SU-DHL-6 (cell line): ENCODE measurements around the gene DNAH5.

Experiments
- H2AFZ ChIP-seq: fragments of 200-600 bp; sonication (generic); 2 replicates; pipeline ENCODE4 v1.6.1; 2014; ENCODE audit warnings: low read depth, mild to moderate bottlenecking, moderate library complexity, mixed read lengths, antibody characterized with exemption, low read length; ENCODE audit not compliant: severe bottlenecking
- H3F3A ChIP-seq: fragments of 200-600 bp; shearing (Covaris generic); 2 replicates; pipeline ENCODE4 v1.6.0; 2016; ENCODE audit warnings: antibody characterized with exemption, mild to moderate bottlenecking; ENCODE audit not compliant: insufficient read depth
- H3K27ac ChIP-seq: fragments of 200-600 bp; sonication (generic); 2 replicates; pipeline ENCODE4 v1.5.1; 2016; ENCODE audit warnings: low read depth, mild to moderate bottlenecking, low read length, moderate library complexity, mixed read lengths
- H3K27me3 ChIP-seq: fragments of 200-600 bp; sonication (generic), shearing (Covaris generic); 2 replicates; pipeline ENCODE4 v1.6.0; 2014; ENCODE audit warnings: mild to moderate bottlenecking, low read length
- H3K36me3 ChIP-seq: fragments of 200-600 bp; sonication (generic); 2 replicates; pipeline ENCODE4 v1.6.1; 2014; ENCODE audit warnings: mild to moderate bottlenecking, low read length, mixed read lengths
- H3K4me2 ChIP-seq: fragments of 300-600, 200-600 bp; shearing (Covaris generic), sonication (generic); 2 replicates; pipeline ENCODE4 v1.6.0; 2014; ENCODE audit warnings: low read length, low read depth, mild to moderate bottlenecking; ENCODE audit not compliant: poor library complexity, severe bottlenecking
- H3K4me3 ChIP-seq: fragments of 200-600 bp; sonication (generic); 2 replicates; pipeline ENCODE4 v1.5.1; 2014; ENCODE audit warnings: antibody characterized with exemption, low read length, mild to moderate bottlenecking, mixed read lengths; ENCODE audit not compliant: insufficient read depth, poor library complexity, severe bottlenecking
- H3K79me2 ChIP-seq: fragments of 200-600 bp; sonication (generic); 2 replicates; pipeline ENCODE4 v1.6.1; 2014; ENCODE audit warnings: mild to moderate bottlenecking, low read length, moderate library complexity; ENCODE audit not compliant: insufficient read depth
- H3K9ac ChIP-seq: fragments of 200-600 bp; sonication (generic); 2 replicates; pipeline ENCODE4 v1.7.0; 2014; ENCODE audit warnings: mild to moderate bottlenecking, low read length
- H3K9me2 ChIP-seq: fragments of 200-600 bp; sonication (generic); replicated peaks from 2 replicates; pipeline ENCODE4 v1.6.1; 2014; ENCODE audit warnings: low read length; ENCODE audit not compliant: insufficient read depth
- H3K9me3 ChIP-seq: fragments of 200-600 bp; sonication (generic); 2 replicates; pipeline ENCODE4 v1.6.1; 2014; ENCODE audit warnings: low read length, mixed read lengths; ENCODE audit not compliant: insufficient read depth
- H4K20me1 ChIP-seq: fragments of 200-600 bp; sonication (generic); 2 replicates; pipeline ENCODE4 v1.6.1; 2014; ENCODE audit warnings: low read depth, mild to moderate bottlenecking, antibody characterized with exemption, low read length, moderate library complexity, mixed read lengths
- CTCF ChIP-seq: fragments of 200-600 bp; sonication (generic); IDR thresholded peaks from one replicate; pipeline ENCODE4 v1.5.1; 2017; ENCODE audit warnings: antibody characterized with exemption, mild to moderate bottlenecking, low read length, moderate library complexity; ENCODE audit not compliant: insufficient read depth, poor library complexity, severe bottlenecking
- EZH2phosphoT487 ChIP-seq: fragments of 200-600 bp; sonication (generic), shearing (Covaris generic); conservative IDR thresholded peaks from 2 replicates; pipeline ENCODE4 v1.6.1; 2018; ENCODE audit warnings: mild to moderate bottlenecking, antibody characterized with exemption, low read length, moderate library complexity, mixed read lengths

Gene DNAH5

GRCh38 chr5:13745508-13745907 lies 199.0 kb downstream of the DNAH5 start:
- Histone ChIP-seq H3K9ac (no peak overlapping the region), H3K9me2 (no peaks in the 10 kb centered on the region), H3K4me2 (no peak overlapping the region), H3K36me3 (no peaks in the 10 kb centered on the region), H2AFZ (no peak overlapping the region), H3K27ac (no peak overlapping the region), H4K20me1 (no peaks in the 10 kb centered on the region), H3F3A (no peaks in the 10 kb centered on the region), H3K9me3 (no peaks in the 10 kb centered on the region), H3K79me2 (no peaks in the 10 kb centered on the region), H3K4me3 (no peak overlapping the region), H3K27me3 (no peaks in the 10 kb centered on the region)
- no peak for TF ChIP-seq CTCF
- no peak for TF ChIP-seq EZH2phosphoT487

DNA sequence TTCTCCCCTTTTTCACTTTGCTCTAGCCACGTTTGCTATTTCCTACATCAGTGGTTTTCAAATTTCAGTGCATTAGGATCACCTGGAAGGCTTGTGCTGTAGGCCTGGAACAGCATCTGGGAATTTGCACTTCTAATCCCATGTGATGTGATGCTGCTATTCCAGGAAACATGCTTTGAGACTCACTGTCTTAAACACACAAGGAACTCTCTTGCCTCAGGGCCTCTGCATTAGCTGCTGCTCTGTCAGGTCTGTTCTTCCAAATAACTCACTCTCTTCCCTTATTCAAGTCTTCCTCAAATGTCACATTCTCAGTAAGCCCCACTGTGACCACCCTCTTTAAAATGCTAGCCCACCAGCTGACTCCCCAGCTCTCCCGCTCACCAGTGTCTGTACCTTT lies 204.0 kb downstream of the DNAH5 start:
- Histone ChIP-seq H3K79me2 (no peaks in the 10 kb centered on the region), H3K9ac (no peak overlapping the region), H3K27me3 (no peaks in the 10 kb centered on the region), H3K9me2 (no peaks in the 10 kb centered on the region), H3K36me3 (no peaks in the 10 kb centered on the region), H4K20me1 (no peaks in the 10 kb centered on the region), H3K9me3 (no peaks in the 10 kb centered on the region), H3K4me2 (no peak overlapping the region), H3F3A (no peaks in the 10 kb centered on the region), H3K27ac (no peak overlapping the region), H2AFZ (no peak overlapping the region), H3K4me3 (no peak overlapping the region)
- TF ChIP-seq EZH2phosphoT487 (no peak), CTCF (no peak)

DNA sequence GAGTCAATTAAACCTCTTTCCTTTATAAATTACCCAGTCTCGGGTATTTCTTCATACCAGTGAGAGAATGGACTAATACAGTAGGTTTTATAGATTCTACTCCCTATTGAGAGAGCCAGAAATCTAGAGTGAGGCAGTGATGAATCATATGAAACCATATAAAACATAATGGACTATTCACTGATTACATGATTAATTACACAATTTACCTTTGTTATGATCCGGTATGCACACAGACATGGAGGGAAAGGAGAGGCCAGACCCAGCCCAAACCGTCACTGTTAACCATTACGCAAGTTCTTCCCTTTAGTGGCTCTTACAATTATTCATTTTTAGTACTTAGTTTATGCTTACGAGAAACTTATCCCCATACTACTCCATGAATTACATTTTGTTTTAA lies 205.0 kb downstream of the DNAH5 start:
- Histone ChIP-seq H3K9ac (no peak overlapping the region), H2AFZ (no peak overlapping the region), H3F3A (no peaks in the 10 kb centered on the region), H3K27ac (no peak overlapping the region), H4K20me1 (no peaks in the 10 kb centered on the region), H3K36me3 (no peaks in the 10 kb centered on the region), H3K4me2 (no peak overlapping the region), H3K79me2 (no peaks in the 10 kb centered on the region), H3K27me3 (no peaks in the 10 kb centered on the region), H3K4me3 (no peak overlapping the region), H3K9me3 (no peaks in the 10 kb centered on the region), H3K9me2 (no peaks in the 10 kb centered on the region)
- TF ChIP-seq CTCF = no peak
- TF ChIP-seq EZH2phosphoT487 = no peak

DNA sequence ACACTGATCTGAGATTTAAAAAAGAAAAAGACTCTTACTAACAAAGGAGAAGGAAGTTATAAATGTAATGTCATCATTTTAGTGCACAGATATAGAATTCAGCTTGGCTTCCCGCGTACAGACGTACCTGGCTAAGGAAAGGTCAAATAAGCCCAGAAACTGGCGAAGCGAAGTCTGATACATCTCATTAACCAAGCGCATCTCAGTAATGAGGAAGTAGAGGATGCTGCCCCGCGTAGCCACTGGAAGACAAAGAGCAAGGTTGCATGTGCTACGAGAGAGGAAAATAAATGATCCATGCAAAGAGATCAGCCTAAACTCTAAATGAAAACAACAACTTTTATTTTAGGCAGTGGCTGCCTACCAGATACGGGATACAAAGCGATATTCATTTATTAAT lies 208.8 kb downstream of the DNAH5 start:
- no peak overlapping the region for H2AFZ ChIP-seq
- H3K27me3 ChIP-seq = no peaks in the 10 kb centered on the region
- no peak overlapping the region for H3K4me2 ChIP-seq
- no peak overlapping the region for H3K4me3 ChIP-seq
- TF ChIP-seq CTCF = no peak
- no peak for TF ChIP-seq EZH2phosphoT487
- no peaks in the 10 kb centered on the region for H3K36me3 ChIP-seq
- no peak overlapping the region for H3K9ac ChIP-seq
- H3K9me3 ChIP-seq = no peaks in the 10 kb centered on the region
- H3K9me2 ChIP-seq = no peaks in the 10 kb centered on the region
- no peak overlapping the region for H3K27ac ChIP-seq
- H4K20me1 ChIP-seq = no peaks in the 10 kb centered on the region
- no peaks in the 10 kb centered on the region for H3F3A ChIP-seq
- no peaks in the 10 kb centered on the region for H3K79me2 ChIP-seq
